GM19023 (cell line): ENCODE results near the gene PPP2R3B.
A peak's percentile ranks its signal among the peaks of the same experiment; 100 is the strongest.
"Not testable (repeated sequence)": the region's sequence is repeated elsewhere in the genome, so short reads cannot be mapped to it uniquely, and the experiment has no call there.

Experiments used
- ATAC-seq: cut with Tn5 transposase; IDR thresholded peaks from one replicate; pipeline ENCODE4 v1.9.1; 2021; ENCODE audit warnings: mild to moderate bottlenecking, moderate library complexity; ENCODE audit not compliant: unreplicated experiment

The PPP2R3B gene

DNA sequence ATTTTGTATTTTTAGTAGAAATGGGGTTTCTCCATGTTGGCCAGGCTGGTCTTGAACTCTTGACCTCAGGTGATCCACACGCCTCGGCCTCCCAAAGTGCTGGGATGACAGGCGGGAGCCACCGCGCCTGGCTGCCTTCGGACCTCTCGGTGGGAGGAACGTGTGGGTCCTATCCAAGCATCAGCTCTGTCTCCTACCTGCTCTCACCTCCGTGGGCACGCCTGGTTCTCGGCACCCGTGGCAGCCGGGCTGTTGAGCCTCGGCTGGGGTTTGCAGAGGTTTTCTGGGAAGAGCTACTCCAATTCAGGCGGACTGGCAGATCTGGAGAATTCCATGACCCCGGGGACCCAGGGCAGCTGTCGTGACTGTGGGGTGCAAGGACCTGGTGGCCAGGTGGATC, 23.6 kb upstream of the PPP2R3B start:
- ATAC-seq, result no peak

DNA sequence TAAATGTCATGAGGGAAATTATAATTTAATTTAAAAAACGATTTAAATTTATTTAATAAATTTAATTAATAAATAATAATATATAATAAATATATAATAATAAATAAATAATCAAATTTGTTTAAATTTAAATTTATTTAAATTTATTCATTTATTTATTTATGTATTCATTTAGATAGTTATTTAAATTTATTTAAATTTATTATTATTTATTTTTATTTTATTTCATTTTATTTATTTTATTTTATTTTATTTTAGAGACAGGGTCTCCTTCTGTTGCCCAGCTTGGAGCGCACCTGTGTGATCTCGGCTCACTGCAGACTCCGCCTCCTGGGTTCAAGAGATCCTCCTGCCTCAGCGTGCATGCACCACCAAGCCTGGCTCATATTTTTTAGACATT, 18.4 kb upstream of the PPP2R3B start:
- no peak for ATAC-seq

DNA sequence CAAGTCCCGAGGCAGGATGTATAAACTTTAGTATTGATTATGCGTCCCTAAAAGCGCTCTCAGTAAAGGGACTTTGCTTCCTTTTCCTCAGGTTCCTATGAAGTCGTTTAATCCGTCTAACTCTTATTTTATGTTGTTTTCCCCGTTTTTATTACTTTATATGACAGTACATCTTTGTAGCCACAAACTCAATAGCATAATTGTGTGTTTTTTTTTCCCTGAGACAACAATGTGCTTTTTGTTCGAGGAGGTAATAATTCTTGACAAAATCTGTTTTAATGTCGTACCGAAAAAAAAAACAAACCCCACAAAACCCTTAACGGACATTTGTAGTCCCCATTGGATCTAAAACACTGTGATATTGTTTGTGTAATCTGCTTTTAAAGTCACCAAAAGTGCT, 17.9 kb upstream of the PPP2R3B start:
- no peak for ATAC-seq

DNA sequence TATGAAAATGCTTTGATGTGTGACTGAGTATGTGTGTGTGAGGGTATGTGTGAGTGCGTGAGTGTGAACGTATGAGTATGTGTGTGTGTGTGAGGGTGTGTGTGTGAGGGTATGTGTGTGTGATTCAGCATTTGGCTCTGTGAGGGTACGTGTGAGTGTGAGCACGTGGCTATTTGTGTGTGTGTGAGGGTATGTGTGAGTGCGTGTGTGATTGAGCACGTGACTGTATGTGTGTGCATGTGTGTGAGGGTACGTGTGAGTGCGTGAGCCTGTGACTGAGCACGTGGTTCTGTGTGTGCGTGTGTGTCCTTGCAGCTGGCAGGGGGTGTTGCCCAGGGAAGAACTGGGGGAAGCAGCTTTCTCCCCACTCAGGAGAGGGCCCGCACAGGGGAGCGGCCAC, 16.1 kb upstream of the PPP2R3B start:
- no peak for ATAC-seq

DNA sequence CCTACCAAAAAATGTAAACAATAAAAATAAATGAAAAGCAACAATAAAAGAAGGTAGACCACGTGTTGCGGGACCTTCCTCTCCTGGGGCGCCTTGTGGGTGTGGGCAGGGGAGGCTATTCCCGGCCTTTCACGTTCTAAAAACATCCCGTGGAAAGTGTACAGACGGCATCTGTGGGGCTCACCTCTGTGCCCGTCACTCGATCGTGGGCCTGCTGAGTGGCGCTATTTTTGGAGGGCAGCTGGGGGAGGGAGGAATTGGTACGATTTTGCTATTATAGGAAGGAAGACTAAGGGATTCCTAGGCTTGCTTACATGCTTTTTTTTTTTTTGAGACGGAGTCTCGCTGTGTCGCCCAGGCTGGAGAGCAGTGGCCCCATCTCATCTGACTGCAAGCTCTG, 13.6 kb upstream of the PPP2R3B start:
- ATAC-seq, result no peak

DNA sequence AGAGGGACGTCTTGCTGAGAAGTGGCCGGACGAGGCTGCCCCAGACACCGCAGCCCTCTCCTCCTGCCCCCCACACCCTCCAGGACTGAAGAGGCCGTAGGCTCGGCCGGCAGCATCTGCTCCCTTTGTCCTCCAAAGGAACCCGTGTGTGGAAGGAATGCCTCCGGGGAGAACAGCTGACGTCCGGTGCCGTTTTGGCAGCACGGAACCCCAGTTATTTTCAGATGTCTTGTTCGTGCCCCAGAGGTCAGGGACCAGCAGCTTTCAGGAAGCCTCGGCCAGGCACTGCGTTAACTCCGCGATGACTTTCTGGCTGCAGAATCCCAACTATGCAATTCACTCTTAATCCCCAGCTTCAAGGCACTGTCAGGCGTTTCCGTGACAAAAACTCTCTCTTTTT, 10.9 kb upstream of the PPP2R3B start:
- no peak for ATAC-seq

DNA sequence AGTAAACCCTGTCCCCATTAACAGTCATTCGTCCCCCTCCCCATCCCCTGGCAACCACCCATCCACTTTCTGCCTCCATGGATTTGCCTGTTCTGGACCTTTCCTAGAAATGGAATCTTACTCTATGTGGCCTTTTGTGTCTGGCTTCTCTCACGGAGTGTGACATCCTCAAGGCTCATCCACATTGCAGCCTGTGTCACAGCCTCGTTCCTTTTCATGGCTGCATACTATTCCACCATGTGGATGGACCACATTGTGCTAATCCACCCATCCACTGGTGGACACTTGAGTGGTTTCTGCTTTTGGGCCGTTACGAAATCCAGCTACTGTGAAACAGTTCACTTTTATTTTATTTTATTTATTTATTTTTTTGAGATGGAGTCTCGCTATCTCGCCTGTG, 8.1 kb upstream of the PPP2R3B start:
- no peak for ATAC-seq

DNA sequence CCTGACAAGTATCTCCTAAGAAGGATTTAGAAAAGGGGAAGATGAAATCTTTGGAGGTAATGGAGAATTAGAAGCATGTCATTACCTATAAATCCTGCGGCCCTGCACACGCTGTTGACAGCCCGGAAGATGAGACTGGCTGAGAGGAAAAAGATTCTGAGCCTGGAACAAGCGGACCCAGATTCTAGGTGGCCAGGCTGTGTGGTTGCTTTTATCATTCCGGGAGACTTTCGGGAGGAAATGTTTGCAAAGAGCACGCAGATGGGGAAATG, 5.8 kb upstream of the PPP2R3B start:
- ATAC-seq, result no peak

DNA sequence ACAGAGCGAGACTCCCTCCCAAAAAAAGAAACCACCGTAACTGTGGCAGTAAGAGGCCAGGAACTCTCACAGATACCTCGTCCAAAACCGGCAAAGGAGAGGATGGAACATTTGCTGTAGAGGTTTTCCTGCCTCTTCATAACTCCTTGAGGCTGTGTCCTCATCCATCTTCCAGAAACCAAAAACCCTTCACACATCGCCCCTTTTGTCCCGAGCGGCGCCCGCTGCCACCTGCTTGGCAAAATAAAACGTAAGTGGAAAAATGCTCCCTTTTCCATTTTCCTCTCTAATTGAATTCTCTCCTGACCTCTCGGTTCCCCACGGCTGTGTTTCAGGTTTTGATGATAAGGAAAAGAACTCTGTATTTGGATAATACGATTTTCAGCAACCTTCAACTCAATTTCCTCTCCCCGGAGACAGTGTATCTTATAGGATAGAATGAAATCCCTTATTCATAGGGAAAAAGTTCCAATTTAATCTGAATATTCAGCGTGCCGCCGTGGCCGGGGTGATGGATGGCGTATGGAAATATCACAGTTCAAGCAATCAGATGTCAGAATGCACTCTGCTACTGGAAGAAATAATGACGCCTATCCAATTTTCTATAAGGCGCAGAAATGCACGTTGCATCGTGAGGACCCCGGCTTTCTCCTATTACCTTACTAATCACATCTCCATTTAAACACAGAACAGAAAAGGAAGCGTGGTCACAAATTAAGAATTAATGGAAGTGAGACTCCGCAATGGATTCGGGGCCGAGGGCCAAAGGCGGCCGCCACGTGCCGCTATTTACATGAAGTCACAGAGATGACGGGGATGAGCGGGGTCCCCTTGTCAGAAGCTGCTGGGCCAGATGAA, 5.2 kb upstream of the PPP2R3B start:
- ATAC-seq, result no peak

DNA sequence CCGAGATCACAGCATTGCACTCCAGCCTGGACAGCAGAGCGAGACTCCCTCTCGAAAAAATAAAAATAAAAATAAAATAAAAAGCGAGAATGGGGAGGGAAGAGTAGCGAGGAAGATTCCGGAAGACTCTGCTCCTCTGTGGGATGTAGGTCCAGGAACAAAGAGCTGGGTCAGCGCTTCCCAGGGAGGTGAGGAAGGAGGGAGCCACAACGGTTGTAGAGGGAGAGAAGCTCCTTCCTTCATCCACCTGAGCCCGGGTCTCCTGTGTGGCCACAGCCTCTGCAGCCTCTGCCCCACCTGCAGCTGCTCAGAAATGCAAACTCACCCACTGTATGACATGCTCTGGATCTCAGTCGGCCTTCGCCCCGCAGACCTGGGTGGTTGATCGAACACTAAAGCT, 3.8 kb upstream of the PPP2R3B start:
- no peak for ATAC-seq

DNA sequence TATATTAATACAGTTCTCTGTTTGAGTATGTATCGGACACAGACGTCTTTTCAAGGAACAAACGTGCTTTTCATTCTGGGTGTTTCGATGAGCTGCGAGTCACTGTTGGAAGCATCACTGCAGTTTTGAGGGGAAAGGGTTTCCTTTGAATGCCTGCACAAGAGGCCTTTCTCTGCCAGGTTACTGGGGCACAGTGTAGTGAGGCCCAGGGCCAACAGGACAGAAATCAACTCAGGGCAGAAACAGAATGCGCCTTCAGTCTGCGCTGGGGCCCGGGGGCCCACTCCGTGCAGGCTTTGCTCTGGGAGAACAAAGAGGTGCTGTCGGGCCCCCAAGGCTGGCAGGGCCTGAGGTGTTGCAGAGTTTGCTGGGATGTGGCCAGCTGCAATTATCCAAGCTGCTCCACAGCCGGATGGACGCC, 2.3 kb upstream of the PPP2R3B start:
- ATAC-seq, result no peak

DNA sequence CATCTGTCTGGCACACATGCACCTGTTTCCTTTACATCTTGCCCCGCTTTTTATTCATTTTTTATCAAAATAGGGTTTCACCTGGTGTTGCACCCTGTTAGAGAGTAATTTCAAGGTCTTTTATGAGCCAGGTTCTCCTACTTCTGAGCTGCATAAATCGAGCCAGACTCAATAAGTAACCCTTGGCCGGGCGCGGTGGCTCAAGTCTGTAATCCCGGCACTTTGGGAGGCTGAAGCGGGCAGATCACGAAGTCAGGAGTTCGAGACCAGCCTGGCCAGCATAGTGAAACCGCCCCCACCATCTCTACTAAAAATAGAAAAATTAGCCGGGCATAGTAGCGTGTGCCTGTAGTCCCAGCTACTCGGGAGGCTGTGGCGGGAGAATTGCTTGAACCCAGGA, 1.0 kb upstream of the PPP2R3B start:
- ATAC-seq, result no peak

DNA sequence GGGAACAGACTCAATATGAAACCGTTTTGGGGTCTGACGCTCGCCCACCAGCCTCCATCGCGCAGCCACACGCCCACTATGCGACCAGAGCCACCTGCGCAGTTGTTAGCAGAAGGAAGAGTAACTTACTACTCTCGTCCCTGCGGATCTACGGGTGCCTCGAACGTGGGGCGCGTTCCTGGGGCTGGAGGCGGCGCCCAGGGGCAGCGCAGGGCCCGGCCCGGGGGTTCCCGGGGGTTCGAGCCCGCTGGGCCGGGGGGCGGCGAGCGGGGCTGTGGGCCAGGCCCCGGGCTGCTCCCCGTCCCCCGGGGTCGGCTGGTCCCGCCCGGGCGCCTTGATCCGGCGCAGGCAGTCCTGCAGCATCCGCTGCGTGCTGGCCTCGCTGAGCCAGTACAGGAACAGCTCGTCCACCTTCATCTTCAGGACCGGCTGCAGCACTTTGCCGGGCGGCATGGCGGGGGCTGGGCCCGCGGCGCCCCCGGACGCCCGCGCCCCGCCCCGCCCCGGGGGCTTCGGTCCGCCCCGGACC, 404 bp downstream of the PPP2R3B start:
- ATAC-seq, result peak; percentile 24

DNA sequence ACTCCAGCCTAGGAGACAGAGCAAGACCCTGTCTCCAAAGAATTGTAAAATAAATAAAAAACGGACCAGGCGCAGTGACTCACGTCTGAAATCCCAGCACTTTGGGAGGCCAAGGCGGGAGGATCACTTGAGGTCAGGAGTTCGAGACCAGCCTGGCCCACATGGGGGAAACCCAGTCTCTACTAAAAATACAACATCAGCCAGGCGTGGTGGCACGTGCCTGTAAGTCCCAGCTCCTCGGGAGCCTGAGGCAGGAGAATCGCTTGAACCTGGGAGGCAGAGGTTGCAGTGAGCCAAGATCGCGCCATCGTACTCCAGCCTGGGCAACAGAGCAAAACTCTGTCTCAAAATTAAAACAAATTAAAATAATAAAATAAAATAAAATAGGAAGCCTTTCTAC, 971 bp downstream of the PPP2R3B start:
- not testable (repeated sequence) for ATAC-seq

DNA sequence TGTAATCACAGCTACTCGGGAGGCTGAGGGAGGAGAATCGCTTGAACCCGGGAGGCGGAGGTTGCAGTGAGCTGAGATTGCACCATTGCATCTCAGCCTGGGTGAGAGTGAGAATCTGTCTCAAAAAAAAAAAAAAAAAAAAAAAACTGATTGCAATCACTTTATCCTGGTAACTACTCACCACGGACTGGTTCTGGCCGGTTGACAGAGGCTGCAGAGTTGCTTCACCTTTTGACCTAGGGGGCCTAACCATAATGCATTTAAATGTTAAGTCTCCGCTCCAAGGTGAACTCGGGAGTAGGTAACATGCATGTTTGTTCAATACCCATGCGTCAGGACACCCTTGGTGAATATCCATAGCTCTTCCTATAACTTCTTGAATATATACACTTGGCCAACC, 1.8 kb downstream of the PPP2R3B start:
- no peak for ATAC-seq

DNA sequence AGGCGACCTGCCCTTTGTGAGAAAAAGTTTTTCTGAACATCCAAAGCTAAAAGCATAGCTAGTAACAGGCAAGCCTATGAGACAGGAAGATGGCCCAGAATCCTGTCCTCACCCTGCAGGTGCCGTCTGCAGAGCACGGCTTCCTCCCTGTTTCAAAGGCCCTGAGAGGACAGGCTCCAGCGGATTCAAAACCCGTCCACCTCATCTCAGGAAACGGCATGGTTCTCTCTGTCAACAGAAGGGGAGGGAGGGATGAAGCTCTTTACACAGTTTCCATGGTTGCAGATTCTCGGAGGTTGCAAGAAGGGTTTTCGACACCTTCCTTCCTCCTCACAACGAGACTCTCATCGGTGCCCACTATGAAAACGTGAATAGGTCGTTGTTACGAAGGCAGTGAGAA, 8.3 kb downstream of the PPP2R3B start:
- ATAC-seq, result no peak

DNA sequence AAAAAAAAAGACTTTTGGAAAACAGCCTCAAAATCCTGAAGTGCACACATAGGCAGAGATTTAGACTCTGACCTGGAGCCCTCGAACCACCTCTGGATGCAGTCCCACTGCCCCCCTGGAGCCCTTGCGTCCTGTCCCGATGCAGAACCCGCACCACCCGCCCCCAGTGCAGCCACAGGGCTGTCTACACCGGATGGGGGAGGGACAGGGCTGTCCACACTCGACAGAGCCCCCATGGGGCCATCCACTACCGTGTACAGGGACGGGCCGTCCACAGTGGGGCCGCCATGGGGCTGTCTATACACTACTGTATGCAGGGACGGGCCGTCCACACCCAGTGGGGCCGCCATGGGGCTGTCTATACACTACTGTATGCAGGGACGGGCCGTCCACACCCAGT, 10.5 kb downstream of the PPP2R3B start:
- not testable (repeated sequence) for ATAC-seq

DNA sequence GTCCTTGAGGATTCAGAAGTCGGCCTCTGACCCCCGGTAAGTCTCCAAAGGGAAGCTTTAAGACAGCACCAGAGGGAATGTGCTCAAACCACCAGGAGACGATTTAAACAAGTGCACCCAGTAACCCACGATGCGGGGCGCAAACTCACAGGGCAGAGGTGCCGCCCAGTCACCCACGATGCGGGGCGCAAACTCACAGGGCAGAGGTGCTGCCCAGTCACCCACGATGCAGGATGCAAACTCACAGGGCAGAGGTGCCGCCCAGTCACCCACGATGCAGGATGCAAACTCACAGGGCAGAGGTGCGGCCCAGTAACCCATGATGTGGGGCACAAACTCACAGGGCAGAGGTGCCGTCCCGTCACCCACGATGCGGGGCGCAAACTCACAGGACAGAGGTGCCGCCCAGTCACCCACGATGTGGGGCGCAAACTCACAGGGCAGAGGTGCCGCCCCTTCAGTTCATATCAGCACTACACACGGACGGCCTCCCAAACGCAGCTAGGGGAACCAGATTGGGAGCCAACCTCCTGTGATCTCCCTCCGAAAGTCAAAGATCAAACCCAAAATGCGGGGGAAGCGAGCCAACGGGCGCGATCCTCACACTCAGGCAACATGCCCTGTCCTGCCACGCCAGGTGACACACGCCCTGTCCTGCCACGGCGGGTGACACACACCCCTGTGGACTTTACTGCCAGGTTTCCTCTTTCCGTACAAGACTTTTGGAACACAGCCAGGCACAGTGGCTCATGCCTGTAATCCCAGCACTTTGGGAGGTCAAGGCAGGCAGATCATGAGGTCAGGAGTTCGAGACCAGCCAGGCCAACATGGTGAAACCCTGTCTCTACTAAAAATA, 11.3 kb downstream of the PPP2R3B start:
- ATAC-seq, result no peak

DNA sequence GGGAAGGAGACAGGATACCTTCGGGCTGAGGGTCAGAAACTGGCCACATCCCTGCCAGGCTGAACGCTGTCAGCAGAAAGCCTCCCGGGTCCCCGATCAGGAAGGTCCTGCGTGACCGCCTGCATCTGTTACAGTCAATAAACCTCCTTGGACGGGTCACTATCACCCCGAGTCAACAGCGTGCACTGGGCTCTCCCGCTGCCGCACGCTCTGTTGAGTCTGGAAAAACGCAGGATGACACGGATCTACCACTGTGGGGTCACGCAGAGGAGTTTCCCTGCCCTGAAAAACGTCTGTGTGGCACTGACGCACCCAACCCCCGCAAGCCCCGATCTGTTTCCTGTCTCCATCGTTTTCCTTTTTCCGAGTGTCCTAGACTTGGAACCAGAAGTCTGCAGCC, 12.1 kb downstream of the PPP2R3B start:
- no peak for ATAC-seq

DNA sequence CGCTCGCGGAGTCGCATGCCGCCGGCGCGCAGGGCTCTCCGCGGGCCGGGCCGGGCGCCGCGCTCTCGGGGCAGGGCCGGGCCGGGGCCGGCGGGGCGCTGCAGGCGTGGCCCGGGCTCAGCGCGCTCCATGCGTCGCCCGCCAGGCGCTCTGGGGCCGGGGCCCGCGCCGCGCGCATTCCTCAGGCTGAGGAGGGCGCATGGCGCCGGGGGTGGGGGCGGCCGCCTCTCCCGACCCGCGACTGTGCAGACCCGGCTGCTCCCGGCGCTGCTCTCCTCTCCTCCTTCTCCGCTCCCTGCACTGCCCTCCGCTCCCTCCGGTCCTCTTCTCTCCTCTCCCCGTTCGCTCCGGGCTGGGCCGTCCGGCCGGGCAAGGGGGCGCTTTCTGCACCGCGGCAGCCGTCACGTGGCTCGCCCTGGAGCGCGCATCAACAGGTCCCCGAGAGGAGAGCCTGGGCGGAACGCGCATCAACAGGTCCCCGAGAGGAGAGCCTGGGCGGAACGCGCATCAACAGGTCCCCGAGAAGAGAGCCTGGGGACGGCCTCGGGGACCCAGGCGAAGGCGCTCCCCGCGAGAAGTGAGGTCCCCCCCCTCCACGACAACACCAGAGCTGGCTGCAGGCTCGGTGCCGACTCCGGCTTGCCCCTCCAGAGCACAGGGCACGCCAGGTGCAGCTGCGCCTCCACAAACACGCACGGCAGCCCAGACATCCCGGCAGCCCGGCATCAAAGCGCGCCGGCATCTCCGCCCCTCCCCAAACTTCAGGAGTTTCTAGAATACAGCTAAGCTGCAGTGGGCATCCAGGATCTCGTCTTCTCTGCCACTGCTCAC, 12.9 kb downstream of the PPP2R3B start:
- no peak for ATAC-seq
